T-helper 17 cell (primary cell): ENCODE results near the gene PEX5L. TPM values are rescaled to one million over a fixed set of nuclear protein-coding genes. Genes with fewer than 3 reads are reported as not detected.

ENCODE experiments used
- ATAC-seq: fragments of 150-1000 bp; cut with Tn5 transposase; 2 replicates; pipeline ENCODE4 v1.10.0; 2021; ENCODE audit warnings: mild to moderate bottlenecking, moderate library complexity
- DNase-seq, 3 donors: peaks; one replicate each; pipeline versions ENCODE4 v3.0.0 to v3.0.0-alpha.2; 2020 to 2021
- H3K9me3 ChIP-seq: one replicate; pipeline ENCODE4 v1.7.0; 2013; ENCODE audit warnings: low read length, mild to moderate bottlenecking; ENCODE audit not compliant: control insufficient read depth, poor library complexity, severe bottlenecking
- H3K27ac Mint-ChIP-seq: one replicate; pipeline ENCODE4 v1.8.0; 2022; ENCODE audit warnings: mild to moderate bottlenecking, moderate library complexity, mixed read lengths
- H3K27me3 Mint-ChIP-seq: one replicate; pipeline ENCODE4 v1.8.0; 2022; ENCODE audit warnings: mixed read lengths
- H3K36me3 Mint-ChIP-seq: one replicate; pipeline ENCODE4 v1.8.0; 2022; ENCODE audit warnings: low read depth, mixed read lengths
- H3K4me1 Mint-ChIP-seq: one replicate; pipeline ENCODE4 v1.8.0; 2022; ENCODE audit warnings: mild to moderate bottlenecking, mixed read lengths
- H3K4me3 Mint-ChIP-seq: one replicate; pipeline ENCODE4 v1.8.0; 2022; ENCODE audit warnings: mild to moderate bottlenecking, moderate library complexity, mixed read lengths
- total RNA-seq, 4 donors: library from RNA in 2 of 4; stranded (reverse) in 2 of 4; gene quantifications; one replicate each; pipeline ENCODE4 v1.2.3 and lab custom pipeline; 2022 to 2026

PEX5L gene
- total RNA-seq, 2 donors from 2014 or later, result not detected

DNA sequence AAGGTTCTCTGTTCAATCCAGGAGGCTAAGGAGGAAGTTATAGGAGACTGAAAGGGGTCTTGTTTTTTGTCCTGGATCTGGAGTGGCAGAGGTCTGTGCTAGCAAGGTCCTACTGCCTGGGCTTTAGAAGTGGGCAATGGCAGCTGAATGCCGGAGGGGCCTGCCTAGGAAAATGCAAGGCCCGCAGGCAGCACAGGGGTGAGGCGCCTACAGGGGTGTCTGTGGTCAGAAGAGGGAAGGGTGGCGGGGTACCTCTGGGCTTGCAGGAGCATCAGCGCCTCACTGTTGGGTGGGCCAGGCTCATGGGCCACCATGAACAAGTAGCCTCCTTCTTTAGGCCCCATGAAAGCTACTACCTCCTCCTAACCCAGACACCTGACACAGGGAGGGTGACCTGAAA lies 175.4 kb downstream of the PEX5L start:
- H3K27ac Mint-ChIP-seq, result no peak overlapping the region
- no peak for DNase-seq
- H3K27me3 Mint-ChIP-seq, result peaks cover 20% of the 10 kb centered on the region
- no peak overlapping the region for H3K4me3 Mint-ChIP-seq
- no peak for ATAC-seq
- no peaks in the 10 kb centered on the region for H3K36me3 Mint-ChIP-seq
- H3K9me3 ChIP-seq, result no peaks in the 10 kb centered on the region
- H3K4me1 Mint-ChIP-seq, result no peaks in the 10 kb centered on the region

DNA sequence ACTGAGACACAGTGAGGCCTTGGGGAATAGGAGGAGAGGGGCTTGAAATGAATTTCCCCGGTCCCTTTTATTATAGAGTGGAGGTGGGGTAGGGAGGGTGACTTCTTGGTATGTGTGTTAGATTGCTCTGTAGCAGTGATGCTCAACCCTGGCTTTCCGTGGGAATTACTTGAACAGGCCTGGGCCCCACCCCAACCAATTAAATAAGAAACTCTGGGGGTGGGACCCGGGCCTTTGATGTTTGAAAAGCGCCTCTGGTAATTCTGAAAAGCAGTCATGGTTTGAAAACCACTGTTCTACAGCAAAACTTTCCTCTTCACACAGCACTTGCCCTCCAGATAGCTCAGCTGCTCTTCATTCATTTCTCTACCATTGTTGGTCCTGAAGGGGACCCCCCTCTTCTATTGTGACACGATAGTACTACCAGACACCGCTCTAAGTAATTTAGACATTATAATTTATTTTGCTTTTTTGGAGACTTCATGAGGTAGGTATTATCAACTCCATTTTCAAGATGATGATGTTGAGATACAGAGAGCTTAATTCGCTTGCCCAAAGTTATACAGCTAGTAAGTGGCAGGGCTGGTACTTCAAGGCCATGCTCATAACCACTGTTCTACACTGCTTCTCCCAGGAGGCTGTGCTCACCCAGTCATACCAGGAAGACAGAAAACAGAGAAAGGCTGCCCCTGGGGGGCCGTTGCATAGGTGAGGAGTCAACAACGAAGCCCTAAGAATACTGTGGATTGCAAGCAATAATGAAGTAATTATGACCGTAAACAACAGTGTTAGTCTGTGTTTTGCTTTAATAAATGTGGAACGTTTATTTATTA lies 176.2 kb downstream of the PEX5L start:
- H3K9me3 ChIP-seq, result no peaks in the 10 kb centered on the region
- Mint-ChIP-seq H3K36me3 (no peaks in the 10 kb centered on the region), H3K27ac (no peak overlapping the region), H3K27me3 (peaks cover 20% of the 10 kb centered on the region), H3K4me3 (no peak overlapping the region), H3K4me1 (no peaks in the 10 kb centered on the region)
- DNase-seq, result no peak
- no peak for ATAC-seq

DNA sequence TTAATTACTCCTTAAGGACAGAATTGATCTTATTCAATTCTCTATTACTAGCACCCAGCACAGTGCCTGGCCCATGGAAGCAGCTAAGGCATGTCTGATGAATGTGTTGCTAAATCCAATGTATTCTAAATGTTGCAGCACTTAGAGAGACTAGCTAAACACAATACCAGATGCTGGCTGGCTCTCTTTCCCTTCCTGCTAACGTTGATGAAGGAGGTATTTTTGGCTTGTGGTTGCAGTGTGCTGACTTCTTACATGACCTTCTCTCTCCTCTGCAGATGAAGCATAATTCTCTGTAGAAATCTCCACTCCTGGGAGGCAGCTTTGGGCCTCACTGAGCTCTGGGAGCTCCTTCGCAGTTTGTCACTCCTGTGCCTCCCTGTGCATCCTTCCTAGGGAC lies 183.6 kb downstream of the PEX5L start:
- no peak for DNase-seq
- no peaks in the 10 kb centered on the region for H3K4me1 Mint-ChIP-seq
- no peaks in the 10 kb centered on the region for H3K36me3 Mint-ChIP-seq
- ATAC-seq, result no peak
- H3K4me3 Mint-ChIP-seq, result no peak overlapping the region
- H3K27ac Mint-ChIP-seq, result no peak overlapping the region
- peaks cover 12% of the 10 kb centered on the region for H3K27me3 Mint-ChIP-seq
- no peaks in the 10 kb centered on the region for H3K9me3 ChIP-seq

DNA sequence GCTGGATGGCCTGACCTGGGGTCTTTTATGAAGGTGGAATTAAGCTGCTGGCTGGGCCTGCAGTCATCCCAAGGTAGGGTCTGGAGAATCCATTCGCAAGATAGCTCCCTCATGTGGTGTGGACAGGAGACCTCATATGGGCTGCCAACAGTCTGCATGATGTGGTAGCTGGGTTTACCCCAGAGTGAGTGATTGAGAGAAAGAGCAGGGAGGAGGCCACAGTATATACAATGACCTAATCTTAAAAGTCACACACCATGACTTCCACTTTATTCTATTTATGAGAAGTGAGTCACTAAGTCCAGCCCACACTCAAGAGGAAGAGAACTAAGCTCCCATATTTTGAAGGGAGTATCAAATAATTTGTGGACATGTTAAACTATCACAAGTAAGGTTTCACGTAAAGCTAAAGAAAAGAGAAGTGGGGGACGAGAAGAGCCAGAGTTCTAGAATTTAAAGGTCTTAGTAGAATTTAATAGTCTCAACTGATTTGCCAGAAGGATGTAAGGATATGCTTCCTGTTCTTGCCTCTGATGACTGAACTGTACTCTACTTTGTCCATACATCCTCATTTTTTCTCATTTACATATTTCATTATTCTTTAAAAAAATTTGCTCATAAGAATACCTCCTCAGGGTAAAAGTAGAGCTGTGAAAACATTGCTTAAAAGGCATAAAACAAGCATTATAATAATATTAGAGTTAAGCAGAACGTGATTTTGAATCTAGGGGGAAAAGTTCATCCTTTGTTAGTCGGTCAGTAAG lies 184.4 kb downstream of the PEX5L start:
- DNase-seq (no peak), ATAC-seq (no peak)
- no peaks in the 10 kb centered on the region for H3K36me3 Mint-ChIP-seq
- no peak overlapping the region for H3K27ac Mint-ChIP-seq
- peaks cover 11% of the 10 kb centered on the region for H3K27me3 Mint-ChIP-seq
- no peak overlapping the region for H3K4me3 Mint-ChIP-seq
- H3K9me3 ChIP-seq, result no peaks in the 10 kb centered on the region
- no peaks in the 10 kb centered on the region for H3K4me1 Mint-ChIP-seq

DNA sequence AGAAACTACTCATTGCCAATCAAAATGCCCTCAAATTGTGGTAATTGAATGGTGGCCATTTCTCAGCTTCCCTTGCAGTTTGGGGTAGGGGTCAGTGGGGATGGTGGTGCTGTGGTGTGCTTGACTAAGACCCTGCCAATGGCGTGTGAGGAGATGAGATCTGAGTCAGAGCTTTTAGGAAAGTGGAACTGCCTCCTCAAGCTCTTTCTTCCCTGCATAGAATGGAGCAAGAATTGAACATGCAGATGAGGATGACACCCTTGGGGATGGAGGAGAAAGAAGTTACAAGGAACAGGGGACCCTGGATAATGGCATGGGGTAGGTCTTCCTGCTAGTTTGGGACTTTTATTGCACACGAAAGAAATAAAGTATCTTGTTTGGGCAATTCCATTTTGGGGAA lies 188.0 kb downstream of the PEX5L start:
- Mint-ChIP-seq H3K27me3 (peaks cover 4% of the 10 kb centered on the region), H3K27ac (no peak overlapping the region), H3K4me3 (no peak overlapping the region), H3K4me1 (no peaks in the 10 kb centered on the region), H3K36me3 (no peaks in the 10 kb centered on the region)
- ATAC-seq (no peak), DNase-seq (no peak)
- no peaks in the 10 kb centered on the region for H3K9me3 ChIP-seq

DNA sequence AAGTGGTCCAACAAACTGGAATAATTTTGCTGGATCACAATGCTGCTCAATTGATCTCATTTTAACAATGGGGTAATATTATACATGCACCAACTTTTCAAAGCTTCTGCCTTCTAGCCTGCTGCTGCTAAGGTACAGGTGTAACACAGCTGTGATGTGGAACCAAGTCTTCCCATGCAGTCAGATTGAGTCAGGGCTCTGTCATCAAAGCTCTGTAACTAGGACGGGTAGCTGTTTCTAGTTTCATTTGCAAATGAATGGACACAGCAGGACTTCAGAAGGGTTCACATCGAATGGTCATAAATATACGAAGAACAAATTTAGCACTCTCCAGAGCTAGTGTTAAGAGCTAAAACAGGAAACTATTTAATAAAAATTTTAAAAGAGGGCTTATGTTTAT lies 194.7 kb downstream of the PEX5L start:
- H3K4me1 Mint-ChIP-seq, result peaks cover 4% of the 10 kb centered on the region
- no peaks in the 10 kb centered on the region for H3K9me3 ChIP-seq
- DNase-seq, result no peak
- H3K27ac Mint-ChIP-seq, result no peak overlapping the region
- H3K36me3 Mint-ChIP-seq, result no peaks in the 10 kb centered on the region
- no peak overlapping the region for H3K4me3 Mint-ChIP-seq
- no peak for ATAC-seq
- H3K27me3 Mint-ChIP-seq, result peaks cover 17% of the 10 kb centered on the region

DNA sequence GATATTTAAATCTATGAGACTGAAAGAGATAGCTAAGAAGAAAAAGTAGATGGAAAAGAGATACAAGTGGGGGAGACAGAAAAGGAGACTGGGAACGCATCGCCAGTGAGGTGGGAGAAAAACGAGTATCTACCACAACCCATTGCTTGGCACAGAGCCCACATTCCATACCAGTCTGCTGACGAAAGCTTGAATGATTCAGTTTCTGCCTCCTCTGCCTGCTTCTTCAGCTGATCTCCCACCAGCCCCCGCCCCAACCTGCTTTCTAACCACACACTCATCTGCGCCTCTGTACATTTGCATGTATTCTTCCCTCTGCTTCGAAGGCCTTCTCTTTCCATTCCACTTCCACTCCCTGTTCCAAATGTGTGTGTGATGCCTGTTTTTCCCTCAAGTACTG lies 195.8 kb downstream of the PEX5L start:
- Mint-ChIP-seq H3K4me3 (no peak overlapping the region), H3K27ac (no peak overlapping the region), H3K4me1 (peaks cover 4% of the 10 kb centered on the region), H3K36me3 (no peaks in the 10 kb centered on the region), H3K27me3 (peaks cover 17% of the 10 kb centered on the region)
- DNase-seq, result no peak
- H3K9me3 ChIP-seq, result no peaks in the 10 kb centered on the region
- no peak for ATAC-seq

DNA sequence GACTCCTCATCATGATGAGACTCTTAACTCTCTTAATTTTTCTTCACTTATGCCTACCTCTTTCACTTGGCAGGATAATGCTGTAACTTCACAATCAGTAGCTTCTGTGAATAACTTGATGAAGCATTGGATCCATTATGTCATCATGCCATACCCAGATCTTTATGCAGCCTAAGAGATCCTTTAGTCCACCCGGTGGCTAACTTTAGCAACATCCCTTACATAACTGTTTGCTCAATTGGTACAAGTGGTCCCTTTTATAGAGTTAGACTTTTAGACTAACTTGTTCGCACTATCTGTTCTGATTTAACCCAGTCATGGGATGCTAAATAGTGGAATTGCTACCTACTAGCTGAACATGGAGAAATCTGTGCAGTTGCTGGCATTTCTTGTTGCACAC lies 199.4 kb downstream of the PEX5L start:
- H3K4me3 Mint-ChIP-seq, result no peak overlapping the region
- peaks cover under 1% of the 10 kb centered on the region for H3K4me1 Mint-ChIP-seq
- ATAC-seq (no peak), DNase-seq (no peak)
- H3K9me3 ChIP-seq, result no peaks in the 10 kb centered on the region
- peaks cover 25% of the 10 kb centered on the region for H3K27me3 Mint-ChIP-seq
- no peak overlapping the region for H3K27ac Mint-ChIP-seq
- H3K36me3 Mint-ChIP-seq, result peaks cover 2% of the 10 kb centered on the region

- peaks cover 4% of the 10 kb centered on the region for H3K36me3 Mint-ChIP-seq
- H3K27ac Mint-ChIP-seq, result no peak overlapping the region
- H3K4me3 Mint-ChIP-seq, result no peak overlapping the region
- H3K9me3 ChIP-seq, result no peaks in the 10 kb centered on the region
- no peaks in the 10 kb centered on the region for H3K4me1 Mint-ChIP-seq
- ATAC-seq (no peak), DNase-seq (no peak)
- peaks cover 29% of the 10 kb centered on the region for H3K27me3 Mint-ChIP-seq
These were observed 203.4 kb downstream of the PEX5L start for GRCh38 chr3:179833294-179833693.

DNA sequence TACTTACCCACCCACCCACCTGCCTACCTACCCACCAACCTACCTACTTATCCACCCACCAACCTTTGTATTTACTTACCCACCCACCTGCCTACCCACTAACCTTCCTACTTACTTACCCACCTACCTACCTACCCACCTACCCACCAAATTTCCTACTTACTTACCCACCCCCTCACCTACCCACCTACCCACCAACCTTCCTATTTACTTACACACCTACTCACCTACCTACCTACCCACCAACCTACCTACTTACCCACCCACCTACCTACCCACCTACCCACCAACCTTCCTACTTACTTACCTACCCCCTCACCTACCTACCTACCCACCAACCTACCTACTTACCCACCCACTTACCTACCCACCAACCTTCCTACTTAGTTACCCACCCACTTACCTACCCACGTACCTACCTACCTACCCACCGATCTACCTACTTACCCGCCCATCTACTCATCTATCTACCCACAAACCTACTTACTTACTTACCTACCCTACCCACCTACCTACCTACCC lies 204.3 kb downstream of the PEX5L start:
- H3K36me3 Mint-ChIP-seq, result peaks cover 4% of the 10 kb centered on the region
- H3K4me3 Mint-ChIP-seq, result no peak overlapping the region
- H3K27me3 Mint-ChIP-seq, result peaks cover 36% of the 10 kb centered on the region
- no peak overlapping the region for H3K27ac Mint-ChIP-seq
- ATAC-seq, result no peak
- H3K4me1 Mint-ChIP-seq, result peaks cover 4% of the 10 kb centered on the region
- no peaks in the 10 kb centered on the region for H3K9me3 ChIP-seq
- DNase-seq, result no peak

DNA sequence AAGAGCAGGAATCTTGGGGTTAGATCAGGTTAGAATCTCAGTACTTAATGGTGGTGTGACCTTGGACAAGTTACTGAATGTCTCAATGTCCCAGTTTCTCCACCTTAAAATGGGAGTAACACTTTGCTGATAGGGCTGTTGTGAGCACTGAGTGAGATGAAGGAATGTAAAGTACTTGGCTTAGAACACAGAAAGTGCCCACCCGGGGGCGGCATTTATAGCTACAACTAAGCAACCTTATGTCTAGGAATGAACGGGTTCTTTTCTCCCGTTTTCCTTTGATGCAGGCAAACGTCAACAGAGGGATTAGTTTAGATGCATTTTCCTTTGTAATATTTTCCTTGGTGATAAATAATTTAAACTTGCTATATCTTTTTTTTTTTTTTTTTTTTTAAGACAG lies 207.3 kb downstream of the PEX5L start:
- no peak for DNase-seq
- ATAC-seq, result no peak
- no peak overlapping the region for H3K27ac Mint-ChIP-seq

DNA sequence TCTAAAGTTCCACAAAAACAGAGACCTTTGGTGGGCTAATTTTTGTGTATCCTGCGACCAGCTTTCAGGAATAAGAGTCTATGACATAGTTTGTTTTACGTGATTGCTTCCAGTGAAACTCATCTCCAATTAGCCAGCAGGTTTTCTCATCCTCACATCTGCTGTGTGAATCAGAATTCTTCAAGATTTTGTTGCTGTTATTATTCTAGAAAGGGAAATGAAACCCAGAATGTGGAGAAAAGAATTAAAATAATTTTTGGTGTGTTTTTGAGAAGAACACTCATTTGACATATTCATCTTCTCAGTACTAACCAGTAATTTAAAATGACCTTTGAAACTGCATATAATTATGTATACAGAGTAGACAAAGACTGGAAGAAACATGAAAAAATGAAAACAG lies 208.0 kb downstream of the PEX5L start:
- Mint-ChIP-seq H3K4me3 (no peak overlapping the region), H3K36me3 (peaks cover 4% of the 10 kb centered on the region), H3K4me1 (peaks cover 4% of the 10 kb centered on the region), H3K27ac (no peak overlapping the region), H3K27me3 (peaks cover 43% of the 10 kb centered on the region)
- no peak for ATAC-seq
- no peaks in the 10 kb centered on the region for H3K9me3 ChIP-seq
- DNase-seq, result no peak

More for the DNA sequence above, 207.3 kb downstream of the PEX5L start:
- no peaks in the 10 kb centered on the region for H3K9me3 ChIP-seq
- H3K27me3 Mint-ChIP-seq, result peaks cover 47% of the 10 kb centered on the region
- no peak overlapping the region for H3K4me3 Mint-ChIP-seq
- H3K36me3 Mint-ChIP-seq, result peaks cover 4% of the 10 kb centered on the region
- H3K4me1 Mint-ChIP-seq, result peaks cover 4% of the 10 kb centered on the region

DNA sequence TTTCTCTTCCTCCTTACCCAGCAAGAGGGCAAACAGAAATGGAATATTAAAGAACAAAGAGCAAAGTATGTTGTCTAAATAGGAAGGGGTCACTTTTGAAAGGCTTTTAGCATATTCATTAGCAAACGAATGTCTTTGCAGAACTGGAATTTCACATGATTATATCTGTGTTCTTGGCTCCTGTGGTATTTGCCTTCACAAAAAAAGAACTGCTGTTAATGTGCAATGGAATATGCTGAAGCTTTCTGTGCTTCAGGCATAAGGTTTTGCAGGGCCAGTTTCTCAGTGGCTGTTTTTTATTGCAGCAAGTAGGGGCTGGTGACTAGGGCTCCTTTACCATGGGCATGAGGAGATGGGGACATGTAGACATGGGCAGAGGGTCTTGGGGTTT lies 210.5 kb downstream of the PEX5L start:
- Mint-ChIP-seq H3K36me3 (peaks cover 2% of the 10 kb centered on the region), H3K27ac (no peak overlapping the region), H3K4me3 (no peak overlapping the region), H3K27me3 (peaks cover 32% of the 10 kb centered on the region), H3K4me1 (peaks cover 4% of the 10 kb centered on the region)
- no peak for DNase-seq
- no peak for ATAC-seq
- no peaks in the 10 kb centered on the region for H3K9me3 ChIP-seq
